Hypothalamus (tissue), 51 donors: Measurements from ENCODE around the gene PTPRA.
"Not testable (repeated sequence)": the region's sequence is repeated elsewhere in the genome, so short reads cannot be mapped to it uniquely, and the experiment has no call there.

ENCODE experiments used
- DNase-seq, 51 donors: peaks; one replicate each; lab custom pipeline; 2025; lab: John Stamatoyannopoulos, UW

Gene PTPRA

GRCh38 chr20:3031524-3032147, 158.4 kb downstream of the PTPRA start:
- DNase-seq: no peak

GRCh38 chr20:3032624-3033023, 159.3 kb downstream of the PTPRA start:
- DNase-seq: peak in 9 of 51 donors; percentile 12 to 36 (median 27)

DNA sequence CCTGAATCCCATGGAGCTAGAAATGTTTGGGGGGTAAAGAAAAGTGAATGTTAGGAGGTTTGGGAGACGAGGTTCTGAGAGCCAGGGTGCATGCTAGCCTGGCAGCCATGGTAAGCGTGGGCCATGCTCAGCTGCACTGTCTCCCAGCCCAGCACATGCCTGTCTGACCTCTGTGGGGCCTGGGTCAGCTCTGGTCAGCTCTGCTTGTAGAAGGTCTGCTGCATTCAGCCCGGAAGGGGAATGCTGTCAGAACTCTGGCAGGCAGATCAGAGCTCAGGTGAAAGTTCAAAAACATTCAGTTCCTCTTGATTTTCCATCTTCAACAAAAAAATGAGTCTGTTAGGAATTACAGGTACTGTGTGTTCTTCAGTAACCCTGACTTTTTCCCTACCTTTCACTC, 164.4 kb downstream of the PTPRA start:
- DNase-seq: no peak

DNA sequence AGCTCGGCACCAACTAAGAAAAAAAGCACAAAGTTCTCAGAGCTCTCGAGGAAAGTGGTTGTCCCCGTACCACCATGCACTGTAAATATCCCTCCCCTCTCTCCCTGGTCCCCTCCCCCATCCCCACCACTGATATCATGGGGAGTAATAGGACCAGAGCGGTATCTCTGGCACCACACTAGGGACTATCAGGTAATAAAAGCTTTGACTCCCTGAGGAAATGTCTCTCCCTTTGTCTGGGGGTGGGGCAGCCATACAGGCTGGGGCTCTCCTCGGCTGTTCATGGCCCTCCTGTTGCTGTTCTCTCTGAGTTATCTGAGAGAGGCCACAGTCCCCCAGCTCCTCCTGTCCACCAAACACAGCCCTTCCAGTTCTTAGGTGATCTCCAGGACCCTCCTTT, 165.2 kb downstream of the PTPRA start:
- no peak for DNase-seq

DNA sequence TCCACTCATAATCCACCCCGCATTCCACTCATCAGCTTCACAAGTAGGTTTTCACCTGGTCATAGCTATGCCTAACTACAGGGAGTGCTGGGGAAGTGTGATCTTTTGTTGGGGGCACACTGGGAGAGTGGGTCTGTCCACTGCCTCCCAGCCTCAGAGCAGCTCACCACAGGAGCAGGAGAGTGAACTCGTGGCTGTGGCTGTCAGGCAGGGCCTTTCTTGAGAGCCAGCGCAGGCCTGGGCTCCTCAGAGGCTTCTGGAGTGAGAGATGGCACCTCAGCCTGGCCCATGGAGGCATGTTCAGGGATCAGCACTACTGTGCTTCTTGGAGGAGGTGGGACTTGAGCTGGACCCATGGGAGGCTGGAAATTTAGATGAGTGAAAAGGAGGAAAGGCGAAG, 166.1 kb downstream of the PTPRA start:
- no peak for DNase-seq

- DNase-seq: no peak
Observed at GRCh38 chr20:3040086-3040485, 166.8 kb downstream of the PTPRA start.

DNA sequence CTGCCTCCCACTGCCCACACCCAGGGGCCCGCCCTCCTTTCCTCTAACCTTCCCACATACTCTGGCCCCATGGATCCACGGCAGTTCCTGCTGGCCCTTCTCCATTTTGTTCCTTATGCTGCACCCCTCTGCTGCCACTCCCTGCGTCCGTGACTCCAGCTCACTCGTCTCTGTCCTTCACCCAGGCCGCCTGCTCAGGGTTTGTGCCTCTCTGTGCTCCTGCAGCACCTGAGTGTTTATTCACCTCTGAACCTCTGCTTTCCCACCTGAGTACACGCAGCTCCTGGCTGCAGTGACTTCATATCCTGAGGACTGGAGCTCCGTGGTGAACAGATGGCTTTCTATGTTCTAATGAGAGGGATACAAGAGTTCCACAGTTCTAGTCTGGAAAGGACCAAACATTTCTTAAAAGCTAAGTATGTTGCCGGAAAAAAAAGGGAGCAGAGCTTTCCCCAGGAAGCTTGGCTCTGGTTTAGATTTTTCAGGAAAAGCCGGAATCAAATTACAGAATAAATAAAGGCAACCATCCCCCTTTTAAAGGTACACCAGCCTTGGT, 168.7 kb downstream of the PTPRA start:
- DNase-seq: no peak

DNA sequence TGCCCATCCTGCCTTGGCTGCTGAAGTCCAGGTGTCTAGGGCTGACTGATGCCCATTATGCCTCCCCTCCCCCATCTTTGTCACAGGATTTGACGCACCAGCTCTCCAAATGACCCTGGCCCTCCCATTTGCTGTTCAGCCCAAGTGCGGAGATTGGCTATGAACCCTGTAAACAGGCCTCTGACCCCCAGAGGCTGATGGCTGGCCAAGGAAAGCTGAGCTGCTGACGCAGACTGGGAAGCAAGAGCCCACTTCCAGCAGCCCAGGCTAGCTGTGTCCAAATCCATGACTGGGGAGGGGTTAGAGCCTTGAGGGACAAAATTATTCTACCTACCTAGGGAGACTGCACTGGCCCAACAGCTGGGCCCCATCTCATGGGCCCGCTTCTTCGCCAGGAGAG, 169.3 kb downstream of the PTPRA start:
- peak in 3 of 51 donors; percentile 7 to 55 (median 20) for DNase-seq

DNA sequence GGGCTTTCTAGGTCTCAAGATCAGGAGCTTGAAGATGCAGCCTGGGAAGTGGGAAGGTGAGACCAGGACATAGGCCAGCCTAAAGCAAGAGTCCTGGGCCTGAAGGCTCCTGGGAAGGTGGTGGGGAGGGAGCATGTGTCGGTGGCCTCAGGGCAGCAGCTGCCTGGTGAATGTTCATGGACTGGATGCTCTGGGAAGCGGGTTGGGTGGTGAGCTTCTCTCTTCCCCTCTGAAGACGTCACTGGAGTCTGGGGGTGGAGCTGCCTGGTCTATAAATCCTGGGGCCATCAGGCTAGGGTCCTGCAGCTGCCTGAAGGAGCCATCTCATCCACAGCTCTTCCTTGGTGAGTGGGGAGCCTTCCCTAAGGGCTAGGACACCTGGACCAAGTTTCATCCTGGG, 170.0 kb downstream of the PTPRA start, which contains the start of gene GNRH2:
Gene GNRH2 (plus strand): TSS at position 301 of the 400 bp plus-strand sequence. CDS start 793 bp downstream, outside the sequence.
- DNase-seq: no peak

GRCh38 chr20:3044336-3044965, 171.2 kb downstream of the PTPRA start:
- no peak for DNase-seq

GRCh38 chr20:3045042-3045815, 171.9 kb downstream of the PTPRA start:
- DNase-seq: peak in 37 of 51 donors; percentile 51 to 96 (median 82)

DNA sequence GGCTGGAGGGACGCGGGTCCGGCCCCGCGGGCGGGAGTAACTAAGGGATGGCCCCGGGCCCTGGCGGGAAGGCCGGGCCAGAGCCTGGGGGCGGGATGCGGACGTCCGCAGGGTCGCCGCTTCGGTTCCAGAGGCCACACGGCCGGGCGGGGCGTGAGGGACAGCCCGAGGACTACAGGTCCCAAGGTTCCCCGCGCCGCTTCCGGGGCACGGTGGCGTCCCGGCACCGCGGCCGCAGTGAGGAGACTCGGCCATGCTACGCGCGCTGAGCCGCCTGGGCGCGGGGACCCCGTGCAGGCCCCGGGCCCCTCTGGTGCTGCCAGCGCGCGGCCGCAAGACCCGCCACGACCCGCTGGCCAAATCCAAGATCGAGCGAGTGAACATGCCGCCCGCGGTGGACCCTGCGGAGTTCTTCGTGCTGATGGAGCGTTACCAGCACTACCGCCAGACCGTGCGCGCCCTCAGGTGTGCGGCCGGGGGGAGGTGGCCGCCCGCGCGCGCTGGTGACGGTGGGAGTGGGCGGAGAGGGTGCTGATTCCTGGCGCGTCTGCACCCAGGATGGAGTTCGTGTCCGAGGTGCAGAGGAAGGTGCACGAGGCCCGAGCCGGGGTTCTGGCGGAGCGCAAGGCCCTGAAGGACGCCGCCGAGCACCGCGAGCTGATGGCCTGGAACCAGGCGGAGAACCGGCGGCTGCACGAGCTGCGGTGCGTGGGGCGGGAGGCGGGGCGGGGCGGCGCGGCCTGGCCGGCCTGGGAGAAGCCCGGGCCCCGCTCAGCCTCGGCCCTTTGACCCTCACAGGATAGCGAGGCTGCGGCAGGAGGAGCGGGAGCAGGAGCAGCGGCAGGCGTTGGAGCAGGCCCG, 172.8 kb downstream of the PTPRA start, which contains the start of gene MRPS26:
Gene MRPS26 (plus strand): TSS at position 237 of the 861 bp plus-strand sequence. CDS start 17 bp downstream, at position 254.
- DNase-seq: peak in 50 of 51 donors; percentile 33 to 96 (median 83)

GRCh38 chr20:3046677-3047462, 173.6 kb downstream of the PTPRA start:
- DNase-seq: peak in 8 of 51 donors; percentile 13 to 58 (median 39)

GRCh38 chr20:3047486-3048419, 174.5 kb downstream of the PTPRA start:
- no peak for DNase-seq

GRCh38 chr20:3051385-3052019, 178.2 kb downstream of the PTPRA start:
- DNase-seq: no peak

- no peak for DNase-seq
Observed at GRCh38 chr20:3059489-3059888, 186.2 kb downstream of the PTPRA start.

DNA sequence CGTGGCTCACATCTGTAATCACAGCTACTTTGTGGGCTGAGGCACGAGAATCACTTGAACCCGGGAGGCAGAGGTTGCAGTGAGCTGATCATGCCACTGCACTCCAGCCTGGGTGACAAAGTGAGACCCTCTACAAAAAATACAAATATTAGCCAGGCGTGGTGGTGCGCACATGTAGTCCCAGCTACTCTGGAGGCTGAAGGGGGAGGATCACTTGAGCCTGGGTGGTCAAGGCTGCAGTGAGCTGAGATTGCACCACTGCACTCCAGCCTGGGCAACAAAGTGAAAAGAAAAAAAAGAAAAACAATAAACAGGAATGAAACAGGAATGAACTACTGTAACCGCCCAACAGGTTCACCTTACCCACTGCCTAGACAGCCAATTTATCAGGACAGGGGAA, 190.8 kb downstream of the PTPRA start:
- DNase-seq: not testable (repeated sequence)
